Measurements from ENCODE around the gene SERGEF.

- TF ChIP-seq CTCF (IDR thresholded peaks at IDR 0.05; ENCODE audit: low read depth, low read length, poor library complexity, severe bottlenecking) (no peak), EZH2phosphoT487 (IDR thresholded peaks at IDR 0.05; ENCODE audit: borderline replicate concordance, low read length) (no peak)
These were observed 135.0 kb downstream of the SERGEF start for GRCh38 chr11:17877886-17878285.
